Neural progenitor cell (in vitro differentiated cells): ENCODE results near the gene DDAH1.

Experiments
- CTCF ChIP-seq: fragments of 200-600 bp; sonication (generic); IDR thresholded peaks from 2 replicates; pipeline ENCODE4 v1.5.1; 2017; ENCODE audit warnings: antibody characterized with exemption, mild to moderate bottlenecking
- EZH2 ChIP-seq: fragments of 200-600 bp; sonication (generic); IDR thresholded peaks from 2 replicates; pipeline ENCODE4 v1.6.1; 2017; ENCODE audit warnings: antibody characterized with exemption, mild to moderate bottlenecking, moderate library complexity

GRCh38 chr1:85359874-85360721, 104.9 kb downstream of the DDAH1 start:
- TF ChIP-seq EZH2 = no peak
- TF ChIP-seq CTCF = no peak
